OCI-LY1 (cell line): ENCODE results near the gene SLC22A3.
"Not testable (repeated sequence)": the region's sequence is repeated elsewhere in the genome, so short reads cannot be mapped to it uniquely, and the experiment has no call there.

ENCODE experiments used
- H2AFZ ChIP-seq: fragments of 200-600 bp; sonication (generic), shearing (Covaris generic); 2 replicates; pipeline ENCODE4 v1.6.0; 2014; ENCODE audit warnings: antibody characterized with exemption, mild to moderate bottlenecking, low read length
- H3F3A ChIP-seq: fragments of 200-600 bp; sonication (generic), shearing (Covaris generic); 2 replicates; pipeline ENCODE4 v1.6.0; 2014; ENCODE audit warnings: mild to moderate bottlenecking, antibody characterized with exemption, low read length, moderate library complexity; ENCODE audit not compliant: insufficient read depth
- H3K27ac ChIP-seq: fragments of 200-600 bp; sonication (generic); 2 replicates; pipeline ENCODE4 v1.5.1; 2014; ENCODE audit warnings: low read length, mixed run types, mild to moderate bottlenecking, low read depth; ENCODE audit not compliant: poor library complexity, severe bottlenecking
- H3K27me3 ChIP-seq: fragments of 200-600 bp; sonication (generic); 2 replicates; pipeline ENCODE4 v1.6.0; 2014; ENCODE audit warnings: antibody characterized with exemption, mild to moderate bottlenecking, low read length, moderate library complexity; ENCODE audit not compliant: insufficient read depth
- H3K36me3 ChIP-seq: fragments of 200-600 bp; sonication (generic); 2 replicates; pipeline ENCODE4 v1.6.1; 2014; ENCODE audit warnings: mild to moderate bottlenecking, antibody characterized with exemption, low read length, moderate library complexity, mixed read lengths; ENCODE audit not compliant: insufficient read depth
- H3K4me1 ChIP-seq: fragments of 200-600 bp; sonication (generic); 2 replicates; pipeline ENCODE4 v1.5.1; 2014; ENCODE audit warnings: mild to moderate bottlenecking, low read length, moderate library complexity; ENCODE audit not compliant: insufficient read depth, severe bottlenecking
- H3K4me2 ChIP-seq: fragments of 200-600 bp; sonication (generic), shearing (Covaris generic); 2 replicates; pipeline ENCODE4 v1.6.1; 2014; ENCODE audit warnings: low read length
- H3K4me3 ChIP-seq: fragments of 200-600 bp; sonication (generic); 2 replicates; pipeline ENCODE4 v1.5.1; 2014; ENCODE audit warnings: low read length, low read depth, mild to moderate bottlenecking, mixed read lengths; ENCODE audit not compliant: poor library complexity, severe bottlenecking
- H3K79me2 ChIP-seq: fragments of 200-600 bp; shearing (Covaris generic); 2 replicates; pipeline ENCODE4 v1.6.1; 2016; ENCODE audit warnings: mixed run types, low read length, mixed read lengths; ENCODE audit not compliant: insufficient read depth
- H3K9ac ChIP-seq: fragments of 200-600 bp; sonication (generic), shearing (Covaris generic); 2 replicates; pipeline ENCODE4 v1.6.1; 2014; ENCODE audit warnings: mild to moderate bottlenecking, low read length, mixed read lengths
- H3K9me2 ChIP-seq: fragments of 200-600 bp; sonication (generic), shearing (Covaris generic); 2 replicates; pipeline ENCODE4 v1.6.1; 2014; ENCODE audit warnings: low read depth, mild to moderate bottlenecking, low read length, mixed read lengths
- H3K9me3 ChIP-seq: fragments of 200-600 bp; shearing (Covaris generic); 2 replicates; pipeline ENCODE4 v1.6.1; 2014; ENCODE audit warnings: low read length, mixed read lengths
- H4K20me1 ChIP-seq: fragments of 200-600 bp; sonication (generic), shearing (Covaris generic); 2 replicates; pipeline ENCODE4 v1.6.0; 2016; ENCODE audit warnings: mild to moderate bottlenecking, low read length; ENCODE audit not compliant: insufficient read depth
- CTCF ChIP-seq: fragments of 200-600 bp; sonication (generic), shearing (Covaris generic); IDR thresholded peaks from 2 replicates; pipeline ENCODE4 v1.5.1; 2017; ENCODE audit warnings: mild to moderate bottlenecking, antibody characterized with exemption, low read length, moderate library complexity, mixed read lengths
- EZH2 ChIP-seq: fragments of 200-600 bp; sonication (generic), shearing (Covaris generic); IDR thresholded peaks from 2 replicates; pipeline ENCODE4 v1.8.0; 2017; ENCODE audit warnings: borderline replicate concordance, mixed run types, mild to moderate bottlenecking, antibody characterized with exemption, low read length, moderate library complexity, mixed read lengths

The SLC22A3 gene

GRCh38 chr6:160368670-160369069 lies 20.5 kb downstream of the SLC22A3 start:
- Histone ChIP-seq H3K9ac (no peak overlapping the region), H3K27ac (no peak overlapping the region), H3K4me1 (no peaks in the 10 kb centered on the region), H3K4me2 (no peak overlapping the region), H3K27me3 (no peaks in the 10 kb centered on the region), H3K36me3 (no peaks in the 10 kb centered on the region), H4K20me1 (no peaks in the 10 kb centered on the region), H3K79me2 (no peaks in the 10 kb centered on the region), H3K4me3 (no peak overlapping the region), H3K9me2 (no peaks in the 10 kb centered on the region), H3F3A (no peaks in the 10 kb centered on the region), H3K9me3 (no peaks in the 10 kb centered on the region), H2AFZ (no peak overlapping the region)
- TF ChIP-seq CTCF = no peak

GRCh38 chr6:160373601-160374000 lies 25.4 kb downstream of the SLC22A3 start:
- H3K4me2 ChIP-seq, H2AFZ ChIP-seq, H3K9me3 ChIP-seq, H3K27me3 ChIP-seq, H3K36me3 ChIP-seq, H3K9me2 ChIP-seq, H3K4me3 ChIP-seq, H3K27ac ChIP-seq, H3F3A ChIP-seq, H4K20me1 ChIP-seq, H3K9ac ChIP-seq, H3K4me1 ChIP-seq, H3K79me2 ChIP-seq: not testable (repeated sequence)

- Histone ChIP-seq H2AFZ (no peak overlapping the region), H3K9me3 (no peaks in the 10 kb centered on the region), H3K4me2 (no peak overlapping the region), H3K36me3 (no peaks in the 10 kb centered on the region), H3K27ac (no peak overlapping the region), H3F3A (no peaks in the 10 kb centered on the region), H3K27me3 (no peaks in the 10 kb centered on the region), H4K20me1 (no peaks in the 10 kb centered on the region), H3K4me3 (no peak overlapping the region), H3K79me2 (no peaks in the 10 kb centered on the region), H3K9me2 (no peaks in the 10 kb centered on the region), H3K4me1 (no peaks in the 10 kb centered on the region), H3K9ac (no peak overlapping the region)
- no peak for TF ChIP-seq EZH2
- TF ChIP-seq CTCF = no peak
These were observed 26.8 kb downstream of the SLC22A3 start for GRCh38 chr6:160374836-160375560.

GRCh38 chr6:160375561-160375949 lies 27.4 kb downstream of the SLC22A3 start:
- Histone ChIP-seq H4K20me1 (no peaks in the 10 kb centered on the region), H3K4me3 (no peak overlapping the region), H3K27ac (no peak overlapping the region), H3K36me3 (no peaks in the 10 kb centered on the region), H3F3A (no peaks in the 10 kb centered on the region), H3K4me1 (no peaks in the 10 kb centered on the region), H3K27me3 (no peaks in the 10 kb centered on the region), H2AFZ (no peak overlapping the region), H3K79me2 (no peaks in the 10 kb centered on the region), H3K9me3 (no peaks in the 10 kb centered on the region), H3K9ac (no peak overlapping the region), H3K9me2 (no peaks in the 10 kb centered on the region), H3K4me2 (no peak overlapping the region)
- TF ChIP-seq CTCF (no peak), EZH2 (no peak)
